Loucy (cell line): Measurements from ENCODE around the gene TMEM259.

Source experiments
- CTCF ChIP-seq: fragments of 200-600 bp; sonication (generic); conservative IDR thresholded peaks from 2 replicates; pipeline ENCODE4 v1.5.1; 2014; ENCODE audit warnings: mild to moderate bottlenecking, antibody characterized with exemption, low read length
- EZH2phosphoT487 ChIP-seq: fragments of 200-600 bp; IDR thresholded peaks from 2 replicates; pipeline ENCODE4 v1.6.1; 2018; ENCODE audit warnings: antibody characterized with exemption, mild to moderate bottlenecking, moderate library complexity, borderline replicate concordance

DNA sequence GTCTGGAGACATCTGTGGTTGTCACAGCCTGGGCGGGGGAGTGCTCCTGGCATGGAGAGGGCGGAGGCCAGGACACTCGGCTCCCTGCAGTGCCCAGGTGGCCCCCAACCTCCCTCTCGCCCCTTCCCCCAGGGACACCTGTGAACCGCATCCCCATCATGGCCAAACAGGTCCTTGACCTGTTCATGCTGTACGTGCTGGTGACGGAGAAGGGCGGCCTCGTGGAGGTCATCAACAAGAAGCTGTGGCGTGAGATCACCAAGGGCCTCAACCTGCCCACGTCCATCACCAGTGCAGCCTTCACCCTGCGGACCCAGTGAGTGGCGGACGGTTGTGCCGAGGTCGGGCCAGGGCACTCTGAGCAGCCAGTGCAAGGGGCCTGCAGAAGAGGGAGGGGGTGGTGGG lies 56.8 kb downstream of the TMEM259 start:
- TF ChIP-seq CTCF = no peak
- no peak for TF ChIP-seq EZH2phosphoT487
